Colonic mucosa (tissue), 4 donors: Measurements from ENCODE around the gene SLC9A8. TPM values are rescaled to one million over a fixed set of nuclear protein-coding genes. Genes with fewer than 3 reads are reported as not detected.
"Not testable (repeated sequence)": the region's sequence is repeated elsewhere in the genome, so short reads cannot be mapped to it uniquely, and the experiment has no call there.

ENCODE experiments used
- DNase-seq: peaks from one replicate; pipeline ENCODE4 v3.0.0-alpha.2; 2020
- H3K27ac ChIP-seq: fragments of 200-600 bp; one replicate; pipeline ENCODE4 v1.8.0; 2021
- H3K27me3 ChIP-seq: fragments of 200-600 bp; one replicate; pipeline ENCODE4 v1.8.0; 2021
- H3K36me3 ChIP-seq: fragments of 200-600 bp; one replicate; pipeline ENCODE4 v1.8.0; 2021
- H3K4me1 ChIP-seq: fragments of 200-600 bp; one replicate; pipeline ENCODE4 v1.8.0; 2021; ENCODE audit warnings: mild to moderate bottlenecking
- H3K4me3 ChIP-seq: fragments of 200-600 bp; one replicate; pipeline ENCODE4 v1.8.0; 2021
- H3K9ac ChIP-seq, 2 donors: one replicate each; pipeline ENCODE4 v1.7.0; 2013; ENCODE audit warnings: control low read depth in 2 of 2, low read depth in 2 of 2, low read length in 2 of 2
- H3K9me3 ChIP-seq: fragments of 200-600 bp; one replicate; pipeline ENCODE4 v1.8.0; 2021
- CTCF ChIP-seq: fragments of 200-600 bp; IDR thresholded peaks from one replicate; pipeline ENCODE4 v1.8.0; 2022; ENCODE audit warnings: antibody characterized with exemption, mild to moderate bottlenecking
- intact Hi-C: fragments of 100-400 bp; cut with DNase I; formaldehyde crosslinking; loops from one replicate; pipeline ENCODE4 v1.14.1; 2022
- total RNA-seq, 2 donors: library from RNA; stranded (reverse); fragmentation: NEBNext Ultra II Directional in 1 of 2; extraction: Animal tissue kit (Norgen Biotek cat#: 25700) in 1 of 2; gene quantifications; one replicate each; pipeline ENCODE4 v1.2.1, GENCODE V29; 2021
- donor health status: healthy.
- donor health status: DM: no; HTN: no; CAD: no.
- donor health status: DM: no; HTN: no; CAD: no.

Gene SLC9A8
- total RNA-seq, 2 donors from 2014 or later: 6.0 to 11.1 TPM

- no peak overlapping the region for H3K27ac ChIP-seq
Observed at GRCh38 chr20:49766979-49767521, 45.6 kb upstream of the SLC9A8 start.

GRCh38 chr20:49768204-49769047 is 44.2 kb upstream of the SLC9A8 start:
- Histone ChIP-seq H3K27ac (peak overlapping the region; percentile 52), H3K36me3 (no peaks in the 10 kb centered on the region), H3K4me3 (no peak overlapping the region), H3K27me3 (no peaks in the 10 kb centered on the region), H3K4me1 (peaks cover 6% of the 10 kb centered on the region), H3K9ac (peak overlapping the region in 1 of 2 donors; percentile 22), H3K9me3 (no peaks in the 10 kb centered on the region)
- TF ChIP-seq CTCF: no peak
- DNase-seq: peak; percentile 63
- intact Hi-C loops: no loop called here

More at GRCh38 chr20:49766979-49767521, 45.6 kb upstream of the SLC9A8 start:
- H3K36me3 ChIP-seq: no peaks in the 10 kb centered on the region
- no peaks in the 10 kb centered on the region for H3K9me3 ChIP-seq
- H3K4me1 ChIP-seq: peaks cover 6% of the 10 kb centered on the region
- no peaks in the 10 kb centered on the region for H3K27me3 ChIP-seq
- H3K4me3 ChIP-seq: no peak overlapping the region
- no peak for TF ChIP-seq CTCF
- intact Hi-C loops: no loop called here
- H3K9ac ChIP-seq: no peak overlapping the region
- DNase-seq: no peak

- Histone ChIP-seq H3K27me3 (no peaks in the 10 kb centered on the region), H3K27ac (peak overlapping the region; percentile 52), H3K4me3 (no peak overlapping the region), H3K9me3 (no peaks in the 10 kb centered on the region), H3K4me1 (peaks cover 6% of the 10 kb centered on the region), H3K9ac (no peak overlapping the region), H3K36me3 (no peaks in the 10 kb centered on the region)
- TF ChIP-seq CTCF: no peak
- no peak for DNase-seq
- intact Hi-C loops: no loop called here
Observed at GRCh38 chr20:49769048-49769581, 43.5 kb upstream of the SLC9A8 start.

GRCh38 chr20:49770634-49771033 is 42.0 kb upstream of the SLC9A8 start:
- intact Hi-C loops: no loop called here
- no peaks in the 10 kb centered on the region for H3K36me3 ChIP-seq
- H3K4me1 ChIP-seq: peaks cover 6% of the 10 kb centered on the region
- no peaks in the 10 kb centered on the region for H3K9me3 ChIP-seq
- no peak for DNase-seq
- no peak overlapping the region for H3K4me3 ChIP-seq
- H3K27me3 ChIP-seq: no peaks in the 10 kb centered on the region
- H3K9ac ChIP-seq: no peak overlapping the region
- no peak overlapping the region for H3K27ac ChIP-seq
- TF ChIP-seq CTCF: no peak

GRCh38 chr20:49774213-49774612 is 38.4 kb upstream of the SLC9A8 start:
- not testable (repeated sequence) for H3K4me1 ChIP-seq

More at GRCh38 chr20:49774213-49774612, 38.4 kb upstream of the SLC9A8 start:
- H3K27me3 ChIP-seq, intact Hi-C loops, H3K9ac ChIP-seq, DNase-seq, H3K9me3 ChIP-seq, H3K36me3 ChIP-seq, H3K4me3 ChIP-seq: not testable (repeated sequence)
- H3K27ac ChIP-seq: peak overlapping the region; percentile 18
